GM23338 (cell line): ENCODE results near the gene GABARAP. TPM values are rescaled to one million over a fixed set of nuclear protein-coding genes. Genes with fewer than 3 reads are reported as not detected.

ENCODE experiments used
- ATAC-seq: fragments of 200-7000 bp; cut with Tn5 transposase; 3 replicates; pipeline ENCODE4 v1.9.1; 2020
- DNase-seq: peaks from one replicate; pipeline ENCODE4 v3.0.0-alpha.2; 2015; ENCODE audit warnings: low spot score
- H2AFZ ChIP-seq: fragments of 200-600 bp; sonication (generic); 2 replicates; pipeline ENCODE4 v1.8.0; 2016; ENCODE audit warnings: antibody characterized with exemption, mild to moderate bottlenecking, moderate library complexity
- H3F3A ChIP-seq: fragments of 200-600 bp; sonication (generic); replicated peaks from 2 replicates; pipeline ENCODE4 v1.8.0; 2017; ENCODE audit warnings: antibody characterized with exemption, mixed run types, low read depth
- H3K27ac ChIP-seq: fragments of 200-600 bp; sonication (generic); 2 replicates; pipeline ENCODE4 v1.6.1; 2016; ENCODE audit warnings: low read depth
- H3K27me3 ChIP-seq: fragments of 200-600 bp; sonication (generic); 2 replicates; pipeline ENCODE4 v1.8.0; 2016; ENCODE audit warnings: mild to moderate bottlenecking, mixed run types, moderate library complexity; ENCODE audit not compliant: insufficient read depth
- H3K36me3 ChIP-seq: fragments of 200-600 bp; sonication (generic); 2 replicates; pipeline ENCODE4 v1.8.0; 2016; ENCODE audit warnings: mild to moderate bottlenecking; ENCODE audit not compliant: insufficient read depth
- H3K4me1 ChIP-seq: fragments of 200-600 bp; sonication (generic); 2 replicates; pipeline ENCODE4 v1.8.0; 2016; ENCODE audit warnings: mild to moderate bottlenecking, moderate library complexity; ENCODE audit not compliant: insufficient read depth
- H3K4me2 ChIP-seq: fragments of 200-600 bp; sonication (generic); 2 replicates; pipeline ENCODE4 v1.7.1; 2017; ENCODE audit warnings: mixed run types
- H3K4me3 ChIP-seq: fragments of 200-600 bp; sonication (generic); 2 replicates; pipeline ENCODE4 v1.6.1; 2016; ENCODE audit warnings: mixed run types
- H3K79me2 ChIP-seq: fragments of 200-600 bp; sonication (generic); replicated peaks from 2 replicates; pipeline ENCODE4 v1.8.0; 2017; ENCODE audit warnings: mild to moderate bottlenecking; ENCODE audit not compliant: insufficient read depth
- H3K9me2 ChIP-seq: fragments of 200-600 bp; sonication (generic); 2 replicates; pipeline ENCODE4 v1.8.0; 2017; ENCODE audit not compliant: insufficient read depth
- H4K20me1 ChIP-seq: fragments of 200-600 bp; sonication (generic); replicated peaks from 2 replicates; pipeline ENCODE4 v1.8.0; 2017; ENCODE audit warnings: mild to moderate bottlenecking; ENCODE audit not compliant: insufficient read depth
- H3K27ac Mint-ChIP-seq: 2 replicates; pipeline ENCODE4 v1.8.0; 2020; ENCODE audit warnings: inconsistent platforms, mild to moderate bottlenecking, moderate library complexity, mixed read lengths
- H3K27me3 Mint-ChIP-seq: 3 replicates; pipeline ENCODE4 v1.8.0; 2022; ENCODE audit warnings: low read depth, mild to moderate bottlenecking, moderate library complexity, mixed read lengths, inconsistent platforms; ENCODE audit not compliant: insufficient read depth, poor library complexity
- H3K36me3 Mint-ChIP-seq: 3 replicates; pipeline ENCODE4 v1.8.0; 2021; ENCODE audit warnings: low read depth, mild to moderate bottlenecking, inconsistent platforms, moderate library complexity, mixed read lengths
- H3K4me1 Mint-ChIP-seq: 3 replicates; pipeline ENCODE4 v1.8.0; 2020; ENCODE audit warnings: mild to moderate bottlenecking, inconsistent platforms, mixed read lengths
- H3K4me3 Mint-ChIP-seq: 3 replicates; pipeline ENCODE4 v1.8.0; 2021; ENCODE audit warnings: moderate library complexity, mild to moderate bottlenecking, inconsistent platforms, mixed read lengths
- H3K9me3 Mint-ChIP-seq: 3 replicates; pipeline ENCODE4 v1.8.0; 2020; ENCODE audit warnings: moderate library complexity, mild to moderate bottlenecking, inconsistent platforms, mixed read lengths
- CREB1 ChIP-seq: fragments of 250-450 bp; sonication (Bioruptor Pico); IDR thresholded peaks from 2 replicates; pipeline ENCODE4 v1.5.0; 2020; ENCODE audit warnings: low read depth, mild to moderate bottlenecking, moderate library complexity
- ETS1 ChIP-seq: IDR thresholded peaks from 2 replicates; pipeline ENCODE4 v1.6.1; 2016; ENCODE audit warnings: antibody characterized with exemption
- EZH2 ChIP-seq: fragments of 200-600 bp; sonication (generic); IDR thresholded peaks from one replicate; pipeline ENCODE4 v1.8.0; 2017; ENCODE audit warnings: antibody characterized with exemption, mild to moderate bottlenecking, low read depth; ENCODE audit not compliant: unreplicated experiment
- REST ChIP-seq: IDR thresholded peaks from one replicate; pipeline ENCODE4 v1.6.1; 2018; ENCODE audit warnings: antibody characterized with exemption; ENCODE audit not compliant: unreplicated experiment
- STAT1 ChIP-seq: IDR thresholded peaks from one replicate; pipeline ENCODE4 v1.6.1; 2016; ENCODE audit warnings: antibody characterized with exemption; ENCODE audit not compliant: unreplicated experiment
- ZNF331 ChIP-seq: fragments of 250-450 bp; sonication (Bioruptor Pico); IDR thresholded peaks from 2 replicates; pipeline ENCODE4 v1.5.0; 2020; ENCODE audit warnings: low read depth, mild to moderate bottlenecking, moderate library complexity
- polyA plus RNA-seq: library from polyadenylated mRNA; unstranded; fragments of >200 nt; fragmentation: Nextera tagmentation; extraction: Ambion mirVana; gene quantifications from 2 replicates; pipeline ENCODE4 v1.2.1, GENCODE V29; 2016
- total RNA-seq: library from RNA; depleted of rRNA; stranded (reverse); fragments of >200 nt; shearing (Covaris generic); gene quantifications from 2 replicates; pipeline ENCODE4 v1.2.3, GENCODE V29; 2014
- TF ChIP-seq, protein P1 (sequence below): fragments of 250-450 bp; sonication (Bioruptor Pico); IDR thresholded peaks from 2 replicates; pipeline ENCODE4 v1.5.0; 2020; ENCODE audit warnings: mild to moderate bottlenecking, moderate library complexity
- TF ChIP-seq, protein P2 (sequence below), 2 experiments: fragments of 200-600 bp in 1 of 2; sonication (generic) in 1 of 2; conservative IDR thresholded peaks; 2 replicates each; pipeline versions ENCODE4 v1.5.1 to v1.6.1; 2016 to 2017; ENCODE audit warnings: antibody characterized with exemption in 2 of 2, low read depth in 2 of 2, mild to moderate bottlenecking in 2 of 2, moderate library complexity in 1 of 2

GABARAP gene
- total and polyA plus RNA-seq, 2 experiments from 2014 or later, result 128 to 520 TPM

- TF ChIP-seq, protein P1, sequence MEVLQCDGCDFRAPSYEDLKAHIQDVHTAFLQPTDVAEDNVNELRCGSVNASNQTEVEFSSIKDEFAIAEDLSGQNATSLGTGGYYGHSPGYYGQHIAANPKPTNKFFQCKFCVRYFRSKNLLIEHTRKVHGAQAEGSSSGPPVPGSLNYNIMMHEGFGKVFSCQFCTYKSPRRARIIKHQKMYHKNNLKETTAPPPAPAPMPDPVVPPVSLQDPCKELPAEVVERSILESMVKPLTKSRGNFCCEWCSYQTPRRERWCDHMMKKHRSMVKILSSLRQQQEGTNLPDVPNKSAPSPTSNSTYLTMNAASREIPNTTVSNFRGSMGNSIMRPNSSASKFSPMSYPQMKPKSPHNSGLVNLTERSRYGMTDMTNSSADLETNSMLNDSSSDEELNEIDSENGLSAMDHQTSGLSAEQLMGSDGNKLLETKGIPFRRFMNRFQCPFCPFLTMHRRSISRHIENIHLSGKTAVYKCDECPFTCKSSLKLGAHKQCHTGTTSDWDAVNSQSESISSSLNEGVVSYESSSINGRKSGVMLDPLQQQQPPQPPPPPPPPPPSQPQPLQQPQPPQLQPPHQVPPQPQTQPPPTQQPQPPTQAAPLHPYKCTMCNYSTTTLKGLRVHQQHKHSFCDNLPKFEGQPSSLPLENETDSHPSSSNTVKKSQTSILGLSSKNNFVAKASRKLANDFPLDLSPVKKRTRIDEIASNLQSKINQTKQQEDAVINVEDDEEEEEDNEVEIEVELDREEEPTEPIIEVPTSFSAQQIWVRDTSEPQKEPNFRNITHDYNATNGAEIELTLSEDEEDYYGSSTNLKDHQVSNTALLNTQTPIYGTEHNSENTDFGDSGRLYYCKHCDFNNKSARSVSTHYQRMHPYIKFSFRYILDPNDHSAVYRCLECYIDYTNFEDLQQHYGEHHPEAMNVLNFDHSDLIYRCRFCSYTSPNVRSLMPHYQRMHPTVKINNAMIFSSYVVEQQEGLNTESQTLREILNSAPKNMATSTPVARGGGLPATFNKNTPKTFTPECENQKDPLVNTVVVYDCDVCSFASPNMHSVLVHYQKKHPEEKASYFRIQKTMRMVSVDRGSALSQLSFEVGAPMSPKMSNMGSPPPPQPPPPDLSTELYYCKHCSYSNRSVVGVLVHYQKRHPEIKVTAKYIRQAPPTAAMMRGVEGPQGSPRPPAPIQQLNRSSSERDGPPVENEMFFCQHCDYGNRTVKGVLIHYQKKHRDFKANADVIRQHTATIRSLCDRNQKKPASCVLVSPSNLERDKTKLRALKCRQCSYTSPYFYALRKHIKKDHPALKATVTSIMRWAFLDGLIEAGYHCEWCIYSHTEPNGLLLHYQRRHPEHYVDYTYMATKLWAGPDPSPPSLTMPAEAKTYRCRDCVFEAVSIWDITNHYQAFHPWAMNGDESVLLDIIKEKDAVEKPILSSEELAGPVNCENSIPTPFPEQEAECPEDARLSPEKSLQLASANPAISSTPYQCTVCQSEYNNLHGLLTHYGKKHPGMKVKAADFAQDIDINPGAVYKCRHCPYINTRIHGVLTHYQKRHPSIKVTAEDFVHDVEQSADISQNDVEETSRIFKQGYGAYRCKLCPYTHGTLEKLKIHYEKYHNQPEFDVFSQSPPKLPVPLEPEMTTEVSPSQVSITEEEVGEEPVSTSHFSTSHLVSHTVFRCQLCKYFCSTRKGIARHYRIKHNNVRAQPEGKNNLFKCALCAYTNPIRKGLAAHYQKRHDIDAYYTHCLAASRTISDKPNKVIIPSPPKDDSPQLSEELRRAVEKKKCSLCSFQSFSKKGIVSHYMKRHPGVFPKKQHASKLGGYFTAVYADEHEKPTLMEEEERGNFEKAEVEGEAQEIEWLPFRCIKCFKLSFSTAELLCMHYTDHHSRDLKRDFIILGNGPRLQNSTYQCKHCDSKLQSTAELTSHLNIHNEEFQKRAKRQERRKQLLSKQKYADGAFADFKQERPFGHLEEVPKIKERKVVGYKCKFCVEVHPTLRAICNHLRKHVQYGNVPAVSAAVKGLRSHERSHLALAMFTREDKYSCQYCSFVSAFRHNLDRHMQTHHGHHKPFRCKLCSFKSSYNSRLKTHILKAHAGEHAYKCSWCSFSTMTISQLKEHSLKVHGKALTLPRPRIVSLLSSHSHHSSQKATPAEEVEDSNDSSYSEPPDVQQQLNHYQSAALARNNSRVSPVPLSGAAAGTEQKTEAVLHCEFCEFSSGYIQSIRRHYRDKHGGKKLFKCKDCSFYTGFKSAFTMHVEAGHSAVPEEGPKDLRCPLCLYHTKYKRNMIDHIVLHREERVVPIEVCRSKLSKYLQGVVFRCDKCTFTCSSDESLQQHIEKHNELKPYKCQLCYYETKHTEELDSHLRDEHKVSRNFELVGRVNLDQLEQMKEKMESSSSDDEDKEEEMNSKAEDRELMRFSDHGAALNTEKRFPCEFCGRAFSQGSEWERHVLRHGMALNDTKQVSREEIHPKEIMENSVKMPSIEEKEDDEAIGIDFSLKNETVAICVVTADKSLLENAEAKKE, result no peak
- no peak for TF ChIP-seq REST
Measured at GRCh38 chr17:7224661-7225111, 17.6 kb downstream of the GABARAP start (continued).

- peaks cover 11% of the 10 kb centered on the region; the same call in 1 of the 2 replicates for H3K36me3 ChIP-seq
- peaks cover 45% of the 10 kb centered on the region for H3K27me3 Mint-ChIP-seq
- TF ChIP-seq, protein P2, sequence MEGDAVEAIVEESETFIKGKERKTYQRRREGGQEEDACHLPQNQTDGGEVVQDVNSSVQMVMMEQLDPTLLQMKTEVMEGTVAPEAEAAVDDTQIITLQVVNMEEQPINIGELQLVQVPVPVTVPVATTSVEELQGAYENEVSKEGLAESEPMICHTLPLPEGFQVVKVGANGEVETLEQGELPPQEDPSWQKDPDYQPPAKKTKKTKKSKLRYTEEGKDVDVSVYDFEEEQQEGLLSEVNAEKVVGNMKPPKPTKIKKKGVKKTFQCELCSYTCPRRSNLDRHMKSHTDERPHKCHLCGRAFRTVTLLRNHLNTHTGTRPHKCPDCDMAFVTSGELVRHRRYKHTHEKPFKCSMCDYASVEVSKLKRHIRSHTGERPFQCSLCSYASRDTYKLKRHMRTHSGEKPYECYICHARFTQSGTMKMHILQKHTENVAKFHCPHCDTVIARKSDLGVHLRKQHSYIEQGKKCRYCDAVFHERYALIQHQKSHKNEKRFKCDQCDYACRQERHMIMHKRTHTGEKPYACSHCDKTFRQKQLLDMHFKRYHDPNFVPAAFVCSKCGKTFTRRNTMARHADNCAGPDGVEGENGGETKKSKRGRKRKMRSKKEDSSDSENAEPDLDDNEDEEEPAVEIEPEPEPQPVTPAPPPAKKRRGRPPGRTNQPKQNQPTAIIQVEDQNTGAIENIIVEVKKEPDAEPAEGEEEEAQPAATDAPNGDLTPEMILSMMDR (conservative IDR thresholded peaks at IDR 0.05; ENCODE audit: low read depth in 2 of 2), result no peak
- TF ChIP-seq ZNF331 (CRISPR knock-in tag) (no peak), ETS1 (no peak), CREB1 (CRISPR knock-in tag) (no peak), STAT1 (no peak), EZH2 (no peak)
- peak overlapping the region; percentile 17; the same call in 1 of the 2 replicates for H3K27ac Mint-ChIP-seq
- no peaks in the 10 kb centered on the region; the same call in 1 of the 2 replicates for H3K79me2 ChIP-seq
- H3K27me3 ChIP-seq, result no peaks in the 10 kb centered on the region
- no peak overlapping the region for H3K4me2 ChIP-seq
- H3K9me2 ChIP-seq, result no peaks in the 10 kb centered on the region
- H3K4me3 ChIP-seq, result no peak overlapping the region
- ATAC-seq (no peak), DNase-seq (no peak)
- H3F3A ChIP-seq, result peaks cover 17% of the 10 kb centered on the region
- no peak overlapping the region for H2AFZ ChIP-seq
- H3K36me3 Mint-ChIP-seq, result peaks cover 79% of the 10 kb centered on the region
- peaks cover 20% of the 10 kb centered on the region for H3K4me1 Mint-ChIP-seq
- peaks cover 37% of the 10 kb centered on the region for H4K20me1 ChIP-seq
- H3K27ac ChIP-seq, result no peak overlapping the region
- H3K4me1 ChIP-seq, result peaks cover 12% of the 10 kb centered on the region
- H3K4me3 Mint-ChIP-seq, result no peak overlapping the region; the same call in 2 of the 3 replicates
- H3K9me3 Mint-ChIP-seq, result no peaks in the 10 kb centered on the region; the same call in 2 of the 3 replicates
Measured at GRCh38 chr17:7224110-7224509, 18.1 kb downstream of the GABARAP start.
